T47D (cell line): ENCODE results near the gene UBAC2.
A peak's percentile ranks its signal among the peaks of the same experiment; 100 is the strongest.
"Not testable (repeated sequence)": the region's sequence is repeated elsewhere in the genome, so short reads cannot be mapped to it uniquely, and the experiment has no call there.

Source experiments
- DNase-seq, 2 experiments: peaks; one replicate each; pipeline versions ENCODE4 v3.0.0 to v3.0.0-alpha.2; 2011 to 2012; ENCODE audit warnings: low read depth in 1 of 2, low spot score in 1 of 2
- JUND ChIP-seq: IDR thresholded peaks from 2 replicates; pipeline ENCODE4 v1.6.1; 2012; ENCODE audit warnings: low read depth
- in situ Hi-C: cut with HindIII; loops from 2 replicates; pipeline ENCODE4 v1.10.0; 2016; ENCODE audit warnings: low sequenced_read_pairs, low pct_unique_long_range_greater_than_20kb

The UBAC2 gene

DNA sequence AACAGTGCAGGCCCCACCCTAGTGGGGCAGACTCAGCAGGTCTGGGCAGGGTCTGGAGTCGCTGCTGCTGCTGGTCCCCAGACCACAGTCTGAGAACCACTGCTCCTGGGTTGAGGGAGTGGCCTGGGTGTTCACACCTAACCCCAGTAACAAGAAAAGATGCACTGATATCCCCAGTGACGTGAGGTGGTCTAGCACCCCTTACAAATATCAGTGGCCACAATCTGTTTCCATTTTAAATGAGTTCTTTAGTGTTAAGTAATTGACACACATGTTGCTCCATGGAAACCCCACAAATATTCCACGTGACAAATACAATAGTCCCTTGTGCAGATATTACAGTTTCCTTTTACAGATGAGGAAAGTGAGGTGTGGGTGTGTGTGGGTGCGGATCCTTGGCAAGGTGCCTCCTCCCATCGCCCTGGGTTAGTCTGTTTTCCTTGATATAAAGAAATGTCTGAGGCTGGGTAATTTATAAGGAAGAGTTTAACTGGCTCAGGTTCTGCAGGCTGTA is 202.9 kb downstream of the UBAC2 start:
- no peak for DNase-seq
- in situ Hi-C loops = no loop called here
- no peak for TF ChIP-seq JUND

DNA sequence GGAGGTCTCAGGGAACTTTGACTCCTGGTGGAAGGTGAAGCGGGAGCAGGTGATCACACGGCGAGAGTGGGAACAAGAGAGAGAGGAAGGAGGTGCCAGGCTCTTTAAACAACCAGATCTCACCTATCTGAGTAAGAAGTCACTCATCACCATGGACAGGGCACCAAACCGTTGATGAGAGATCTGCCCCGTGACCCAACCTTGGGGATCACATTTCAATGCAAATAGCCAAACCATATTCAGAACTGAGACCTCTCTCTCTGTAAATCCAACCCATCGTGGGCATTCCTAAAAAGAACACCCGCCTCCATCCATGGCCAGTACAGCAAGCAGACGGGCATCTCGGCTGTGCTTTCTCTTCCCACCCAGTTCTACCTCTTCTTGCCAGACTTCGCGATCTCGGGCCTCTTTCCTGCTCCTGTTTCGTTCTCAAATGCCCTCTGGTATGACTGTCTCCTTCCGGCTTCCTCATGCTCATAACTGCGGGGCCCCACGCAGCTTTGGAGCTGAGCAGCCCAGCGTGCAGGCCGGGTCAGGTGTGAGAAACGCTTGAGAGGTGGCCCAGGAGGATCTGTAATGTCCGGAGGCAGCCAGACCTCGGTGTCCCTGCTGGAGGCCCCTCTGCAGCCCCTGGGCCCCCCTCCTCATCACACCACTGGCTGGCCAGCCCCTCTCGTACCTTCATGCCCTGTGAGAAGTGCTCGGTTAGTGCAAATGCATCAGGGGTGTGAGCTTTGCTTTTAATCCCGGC is 203.5 kb downstream of the UBAC2 start:
- TF ChIP-seq JUND = no peak
- DNase-seq = peak in 1 of 2 experiments; percentile 18
- in situ Hi-C loops = no loop called here

DNA sequence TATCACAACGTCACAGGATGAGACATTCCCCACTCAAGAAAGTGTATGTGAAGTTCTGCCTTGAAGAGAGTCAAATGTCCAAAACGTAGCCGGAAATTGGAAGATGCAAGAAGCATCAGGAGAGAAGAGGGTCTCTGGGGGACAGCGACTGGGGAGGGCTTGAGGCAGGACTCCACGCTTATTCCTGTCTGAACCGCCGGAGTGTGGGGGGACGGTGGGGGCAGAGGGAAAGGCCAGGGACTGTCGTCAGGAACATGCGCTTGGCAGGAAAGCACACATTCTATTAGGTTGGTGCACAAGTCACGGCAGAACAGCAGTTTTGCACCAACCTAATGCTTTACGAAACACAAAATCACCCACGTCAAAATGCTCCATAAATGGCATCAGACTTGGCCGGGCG is 205.3 kb downstream of the UBAC2 start:
- DNase-seq = no peak
- TF ChIP-seq JUND = no peak
- in situ Hi-C loops = no loop called here

DNA sequence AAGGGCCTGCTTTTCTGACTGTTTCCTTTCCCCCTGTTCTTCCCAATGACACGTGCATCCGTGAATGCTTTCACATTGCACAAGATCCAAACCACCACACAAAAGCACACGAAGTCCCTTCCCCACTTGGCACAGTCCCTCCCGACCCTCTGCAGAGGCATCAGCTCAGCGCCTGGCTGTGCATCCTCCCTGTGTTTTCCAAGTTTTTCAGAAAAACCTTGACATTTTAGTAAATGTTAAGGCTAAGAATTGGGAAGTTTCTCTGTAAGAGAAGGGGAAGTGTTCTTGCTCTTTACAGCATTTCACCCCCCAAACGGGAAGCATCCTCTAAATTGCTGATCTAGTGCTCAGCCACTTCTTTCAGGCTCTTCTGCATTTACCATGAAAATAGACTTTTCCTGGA is 206.1 kb downstream of the UBAC2 start:
- in situ Hi-C loops = no loop called here
- no peak for DNase-seq
- no peak for TF ChIP-seq JUND

DNA sequence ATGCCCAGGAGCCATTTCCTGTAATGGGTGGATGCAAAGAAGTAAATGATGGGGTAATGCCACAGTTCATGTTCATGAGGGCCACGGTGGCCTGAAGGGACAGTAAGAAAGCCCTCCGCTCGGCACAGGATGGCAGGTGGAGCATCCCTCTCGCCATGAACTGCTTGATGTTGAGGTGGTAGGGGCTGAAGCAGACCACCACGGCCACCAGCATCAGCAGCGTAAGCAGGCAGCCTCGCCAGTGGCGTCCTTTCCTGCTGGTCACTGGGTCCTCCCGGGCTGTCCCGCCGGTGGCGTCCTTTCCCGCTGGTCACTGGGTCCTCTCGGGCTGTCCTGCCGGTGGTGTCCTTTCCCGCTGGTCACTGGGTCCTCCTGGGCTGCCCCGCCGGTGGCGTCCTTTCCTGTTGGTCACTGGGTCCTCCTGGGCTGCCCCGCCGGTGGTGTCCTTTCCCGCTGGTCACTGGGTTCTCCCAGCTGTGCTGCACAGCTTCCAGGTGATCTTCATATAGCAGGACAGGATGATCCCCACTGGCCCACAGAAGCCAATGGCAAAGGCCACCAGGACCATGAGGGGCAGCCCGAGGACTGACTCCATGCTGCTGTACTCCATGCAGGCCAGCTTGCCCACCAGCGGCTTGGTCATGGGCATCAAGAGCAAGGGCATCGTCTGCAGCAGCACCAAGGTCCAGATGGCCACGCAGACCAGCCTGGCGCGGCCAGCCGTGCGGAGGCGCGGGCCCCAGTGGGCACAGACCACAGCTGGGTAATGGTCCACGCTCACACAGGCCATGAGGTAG is 207.4 kb downstream of the UBAC2 start:
- no peak for DNase-seq
- no peak for TF ChIP-seq JUND
- in situ Hi-C loops = no loop called here

DNA sequence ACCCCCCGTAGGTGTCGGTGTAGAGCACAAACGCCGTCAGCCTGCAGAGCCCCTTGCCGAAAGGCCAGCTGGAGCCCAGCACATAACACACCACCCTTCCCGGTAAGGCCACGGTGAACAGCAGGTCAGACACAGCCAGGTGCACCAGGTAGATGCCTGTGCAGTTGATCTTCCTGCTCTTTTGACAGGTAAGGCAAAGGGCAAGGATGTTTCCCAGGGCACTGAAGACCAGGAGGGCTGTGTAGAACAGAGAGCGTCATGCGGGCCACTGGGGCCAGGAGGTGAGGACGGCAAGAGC is 208.0 kb downstream of the UBAC2 start:
- no peak for TF ChIP-seq JUND
- in situ Hi-C loops = no loop called here
- DNase-seq = no peak

DNA sequence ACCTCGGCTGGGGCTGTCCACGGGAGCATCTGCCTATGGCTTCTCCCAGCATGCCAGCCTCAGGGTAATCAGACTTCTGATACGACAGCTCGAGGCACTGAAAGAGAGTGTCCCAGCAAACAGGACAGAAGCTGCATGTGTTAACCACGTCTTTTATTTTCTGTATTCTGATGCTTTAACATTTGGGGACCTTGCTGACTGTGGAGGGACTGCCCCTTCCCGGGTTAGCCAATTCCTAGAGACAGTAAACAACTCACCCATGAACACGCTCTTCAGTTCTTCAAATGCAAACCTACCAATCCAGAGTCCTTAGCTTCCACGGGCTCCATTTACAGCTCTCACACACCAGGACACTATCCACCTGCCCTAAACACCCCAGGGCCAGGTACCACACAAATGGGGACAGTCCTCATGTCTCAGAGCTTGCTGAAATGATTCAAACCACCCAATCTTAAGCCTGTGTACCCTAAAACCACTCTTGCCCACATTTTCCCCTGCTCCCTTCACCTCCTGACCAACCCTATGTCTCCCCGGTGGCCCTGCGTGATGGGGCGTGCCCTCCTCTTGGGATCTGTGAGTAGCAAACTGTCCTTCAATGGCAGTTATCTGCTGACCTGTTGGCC is 208.9 kb downstream of the UBAC2 start:
- in situ Hi-C loops = not testable (repeated sequence)

DNA sequence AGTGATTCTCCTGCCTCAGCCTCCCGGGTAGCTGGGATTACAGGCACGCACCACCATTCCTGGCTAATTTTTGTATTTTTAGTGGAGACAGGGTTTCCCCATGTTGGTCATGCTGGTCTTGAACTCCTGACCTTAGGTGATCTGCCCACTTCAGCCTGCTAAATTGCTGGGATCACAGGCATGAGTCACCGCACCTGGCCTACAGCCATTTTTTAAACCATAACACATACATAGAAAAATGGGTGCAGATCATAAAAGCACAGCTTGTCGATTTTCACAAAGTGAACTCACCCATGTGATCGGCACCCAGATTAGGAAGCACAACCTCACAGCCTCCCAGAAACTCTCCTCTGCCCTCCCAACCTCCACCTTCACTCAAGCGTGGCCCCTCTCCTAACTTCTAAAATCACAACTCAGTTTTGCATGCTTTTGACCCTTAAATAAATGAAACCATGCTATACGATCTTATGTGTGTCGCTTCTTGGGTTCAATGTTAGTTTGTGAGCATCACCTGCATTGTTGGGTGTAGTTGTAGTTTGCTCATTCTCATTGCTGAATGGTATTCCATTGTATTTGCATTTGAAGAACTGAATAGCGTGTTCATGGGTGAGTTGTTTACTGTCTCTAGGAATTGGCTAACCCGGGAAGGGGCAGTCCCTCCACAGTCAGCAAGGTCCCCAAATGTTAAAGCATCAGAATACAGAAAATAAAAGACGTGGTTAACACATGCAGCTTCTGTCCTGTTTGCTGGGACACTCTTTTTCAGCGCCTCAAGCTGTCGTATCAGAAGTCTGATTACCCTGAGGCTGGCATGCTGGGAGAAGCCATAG is 210.2 kb downstream of the UBAC2 start:
- in situ Hi-C loops, DNase-seq: not testable (repeated sequence)

More for the DNA sequence above, 208.9 kb downstream of the UBAC2 start:
- DNase-seq = not testable (repeated sequence)

DNA sequence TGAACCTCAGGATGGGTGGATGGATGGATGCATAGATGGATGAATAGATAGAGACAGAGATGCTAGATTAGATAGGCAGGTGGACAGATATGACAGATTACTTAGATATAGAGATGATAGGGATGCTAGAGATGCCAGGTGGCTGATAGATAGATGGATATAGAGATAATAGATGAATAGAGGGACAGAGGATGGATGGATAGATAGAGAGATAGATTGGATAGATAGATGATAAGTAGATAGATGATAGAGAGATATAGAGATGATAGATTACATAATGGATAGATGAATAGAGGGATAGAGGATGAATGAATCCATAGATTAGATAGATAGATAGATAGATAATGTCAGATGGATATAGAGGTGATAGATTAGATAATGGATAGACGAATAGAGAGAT is 212.2 kb downstream of the UBAC2 start:
- DNase-seq = no peak
- no peak for TF ChIP-seq JUND
- in situ Hi-C loops = no loop called here

DNA sequence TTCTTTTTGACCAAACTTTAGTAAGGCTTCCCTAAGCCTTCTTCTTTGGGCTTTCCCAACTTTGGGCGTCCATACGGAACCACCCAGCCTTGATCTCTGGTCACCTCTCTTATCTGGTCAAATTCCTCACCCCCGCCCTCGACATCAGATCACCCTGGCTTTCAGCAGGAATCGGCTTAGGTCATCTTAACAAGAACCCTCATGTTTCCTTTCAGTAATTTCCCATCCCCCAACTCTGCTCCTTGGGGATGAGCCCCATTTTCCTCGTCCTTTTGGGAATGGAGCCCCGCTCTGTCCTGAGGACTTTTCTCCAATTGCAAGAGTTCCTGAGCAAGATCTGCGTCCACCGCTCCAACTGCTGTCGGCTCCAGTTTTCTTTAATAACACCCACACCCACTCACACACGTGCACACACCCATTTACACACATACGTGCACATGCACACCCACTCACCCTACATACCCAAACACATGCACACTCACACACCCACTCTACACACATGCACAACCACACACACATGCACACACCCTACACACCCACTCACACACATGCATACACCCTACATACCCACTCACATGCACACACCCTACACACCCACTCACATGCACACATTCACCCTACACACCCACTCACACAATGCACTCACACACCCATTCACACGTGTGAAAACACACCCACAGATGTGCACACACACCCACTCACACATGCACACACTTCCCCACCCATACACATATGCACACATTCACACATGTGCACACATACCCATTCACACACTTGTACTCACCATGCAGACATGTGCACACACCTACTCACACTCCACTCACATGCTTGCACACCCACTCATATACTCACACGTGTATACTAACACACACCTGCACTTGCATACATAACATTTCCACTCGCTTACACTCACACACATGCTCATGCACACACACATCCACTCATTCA is 213.7 kb downstream of the UBAC2 start:
- DNase-seq = no peak
- no peak for TF ChIP-seq JUND
- in situ Hi-C loops = no loop called here

DNA sequence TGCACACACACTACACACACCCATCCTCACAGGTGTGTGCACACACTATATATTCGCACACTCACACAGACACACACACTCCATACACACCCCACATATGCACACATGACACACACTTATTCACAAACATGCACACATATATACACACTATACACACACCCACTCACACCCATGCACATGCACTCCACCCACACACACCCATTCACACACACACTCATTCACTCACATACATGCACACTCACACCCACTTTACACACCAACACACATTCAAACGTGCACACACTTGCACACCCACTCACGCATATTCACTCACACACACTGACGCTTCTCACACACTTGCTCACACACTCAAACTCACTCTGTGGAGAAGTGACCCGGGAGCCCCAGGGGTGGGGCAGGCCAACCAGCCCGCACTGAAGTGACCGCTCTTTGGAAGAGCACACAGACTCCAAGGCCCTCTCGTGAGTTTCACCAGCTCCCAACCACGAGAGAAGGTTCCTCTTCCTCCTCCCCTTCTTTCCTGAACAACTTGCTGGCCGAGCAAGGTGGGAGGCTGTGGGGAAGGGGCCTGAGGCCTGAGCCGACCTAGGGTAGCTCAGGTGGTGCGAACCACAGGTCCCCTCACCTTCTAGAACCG is 214.5 kb downstream of the UBAC2 start:
- DNase-seq = no peak
- in situ Hi-C loops = no loop called here
- no peak for TF ChIP-seq JUND
